ENCODE data around the gene SHISAL1. TPM values are rescaled to one million over a fixed set of nuclear protein-coding genes. Genes with fewer than 3 reads are reported as not detected.

Gene SHISAL1
- total RNA-seq, 1 donor from 2014 or later = 0.58 TPM

DNA sequence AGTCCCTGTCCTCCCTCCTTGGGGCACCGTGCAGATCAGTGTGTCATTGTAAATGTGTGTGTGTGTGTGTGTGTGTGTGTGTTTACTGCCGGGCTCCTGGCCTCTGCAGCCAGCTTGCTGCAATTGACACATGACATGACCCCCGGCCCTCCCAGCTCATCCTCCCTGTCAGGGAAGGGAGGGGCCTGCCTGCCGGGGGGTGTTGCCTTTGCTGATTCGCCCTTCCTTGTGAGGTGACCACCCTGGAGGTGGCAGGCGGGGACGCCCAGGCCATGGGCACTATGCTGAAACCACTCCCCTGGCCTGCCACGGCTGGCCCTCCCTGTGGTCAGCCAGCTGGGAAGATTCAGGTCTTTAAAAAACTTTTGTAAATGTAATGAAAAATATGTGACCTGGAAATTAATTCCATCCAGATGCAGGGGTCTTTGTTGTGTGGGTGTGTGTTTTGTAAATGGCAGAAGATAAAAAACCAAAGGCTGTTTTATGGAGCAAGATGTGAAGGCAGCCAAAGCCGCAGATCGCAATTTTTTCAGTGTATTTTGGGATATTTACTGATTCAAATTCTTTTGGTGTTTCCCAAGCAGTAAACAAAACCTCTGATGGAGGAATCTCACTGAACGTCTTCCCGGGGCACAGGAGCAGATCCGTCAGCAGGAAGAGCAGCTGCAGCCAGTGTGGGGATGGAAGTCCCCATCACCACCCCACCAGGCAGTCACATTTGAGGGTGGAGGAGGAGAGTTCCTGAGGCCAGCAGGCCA, 23.2 kb downstream of the SHISAL1 start:
- no peak overlapping the region for H3K4me3 Mint-ChIP-seq
- H3K27me3 Mint-ChIP-seq (ENCODE audit: low read depth) = peaks cover 4% of the 10 kb centered on the region
- no peak overlapping the region for H3K27ac Mint-ChIP-seq
- H3K36me3 Mint-ChIP-seq = peaks cover 2% of the 10 kb centered on the region
- peaks cover 8% of the 10 kb centered on the region for H3K9me3 Mint-ChIP-seq
- TF ChIP-seq CTCF (IDR thresholded peaks at IDR 0.05; ENCODE audit: unreplicated experiment) = no peak
- peaks cover 9% of the 10 kb centered on the region for H3K4me1 Mint-ChIP-seq
- no peak for DNase-seq (ENCODE audit: low spot score in 2 of 2, unreplicated experiment in 2 of 2)

GRCh38 chr22:44288913-44289312, 23.8 kb downstream of the SHISAL1 start:
- DNase-seq (ENCODE audit: low spot score in 2 of 2, unreplicated experiment in 2 of 2) = no peak
- Mint-ChIP-seq H3K4me3 (no peak overlapping the region), H3K27ac (no peak overlapping the region), H3K36me3 (no peaks in the 10 kb centered on the region), H3K9me3 (peaks cover 1% of the 10 kb centered on the region), H3K4me1 (peaks cover 9% of the 10 kb centered on the region), H3K27me3 (ENCODE audit: low read depth) (peaks cover 7% of the 10 kb centered on the region)
- no peak for TF ChIP-seq CTCF (IDR thresholded peaks at IDR 0.05; ENCODE audit: unreplicated experiment)

- Mint-ChIP-seq H3K9me3 (no peaks in the 10 kb centered on the region), H3K4me3 (no peak overlapping the region), H3K4me1 (peaks cover 9% of the 10 kb centered on the region), H3K27me3 (ENCODE audit: low read depth) (peaks cover 14% of the 10 kb centered on the region), H3K27ac (no peak overlapping the region), H3K36me3 (no peaks in the 10 kb centered on the region)
- no peak for TF ChIP-seq CTCF (IDR thresholded peaks at IDR 0.05; ENCODE audit: unreplicated experiment)
- DNase-seq (ENCODE audit: low spot score in 2 of 2, unreplicated experiment in 2 of 2) = no peak
Observed at GRCh38 chr22:44287741-44288140, 25.0 kb downstream of the SHISAL1 start.

DNA sequence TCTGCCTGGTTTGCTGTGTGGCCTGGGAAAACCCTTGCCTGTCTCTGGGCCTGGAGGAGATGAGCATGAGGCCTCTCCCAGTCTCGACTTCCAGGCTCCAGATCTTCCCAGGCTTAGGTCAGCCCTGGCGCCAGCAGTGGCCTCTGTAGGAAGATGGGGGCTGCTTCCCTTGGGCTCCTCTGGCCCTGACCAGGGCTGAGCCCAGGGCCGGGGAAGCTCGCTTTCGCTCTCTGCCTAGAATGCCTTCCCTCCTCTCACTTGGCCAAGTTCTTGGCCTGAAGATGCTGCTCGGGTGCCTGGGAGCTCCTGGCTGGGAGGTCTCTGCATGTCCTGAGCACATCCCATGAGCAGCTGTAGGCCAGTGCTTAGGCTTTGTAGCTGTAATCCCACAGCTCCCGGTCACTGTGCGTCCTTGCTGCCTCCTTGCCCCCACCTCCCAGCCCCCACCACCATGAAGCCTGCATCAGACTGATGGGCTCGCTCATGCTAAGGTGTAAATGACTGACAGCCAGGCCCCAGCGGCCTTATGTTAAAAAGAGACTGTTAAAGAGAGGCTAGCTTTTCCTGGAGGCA, 25.5 kb downstream of the SHISAL1 start:
- no peak overlapping the region for H3K4me3 Mint-ChIP-seq
- TF ChIP-seq CTCF (IDR thresholded peaks at IDR 0.05; ENCODE audit: unreplicated experiment) = no peak
- DNase-seq (ENCODE audit: low spot score in 2 of 2, unreplicated experiment in 2 of 2) = no peak
- H3K9me3 Mint-ChIP-seq = no peaks in the 10 kb centered on the region
- H3K36me3 Mint-ChIP-seq = no peaks in the 10 kb centered on the region
- peaks cover 9% of the 10 kb centered on the region for H3K4me1 Mint-ChIP-seq
- no peak overlapping the region for H3K27ac Mint-ChIP-seq
- peaks cover 18% of the 10 kb centered on the region for H3K27me3 Mint-ChIP-seq (ENCODE audit: low read depth)

GRCh38 chr22:44286646-44287045, 26.1 kb downstream of the SHISAL1 start:
- no peak for TF ChIP-seq CTCF (IDR thresholded peaks at IDR 0.05; ENCODE audit: unreplicated experiment)
- Mint-ChIP-seq H3K27me3 (ENCODE audit: low read depth) (peaks cover 18% of the 10 kb centered on the region), H3K9me3 (no peaks in the 10 kb centered on the region), H3K36me3 (no peaks in the 10 kb centered on the region), H3K4me3 (no peak overlapping the region), H3K27ac (no peak overlapping the region), H3K4me1 (peaks cover 6% of the 10 kb centered on the region)
- no peak for DNase-seq (ENCODE audit: low spot score in 2 of 2, unreplicated experiment in 2 of 2)

Measured in mesothelial cell of epicardium (in vitro differentiated cells).